Neural cell (in vitro differentiated cells): Measurements from ENCODE around the gene OR52K1.

Experiments
- EP300 ChIP-seq: fragments of 450-650 bp; conservative IDR thresholded peaks from 2 replicates; pipeline ENCODE4 v1.6.1; 2014; ENCODE audit warnings: antibody characterized with exemption, mild to moderate bottlenecking, moderate library complexity; ENCODE audit not compliant: poor library complexity, severe bottlenecking
- SMC3 ChIP-seq: fragments of 450-650 bp; conservative IDR thresholded peaks from 2 replicates; pipeline ENCODE4 v1.6.1; 2014; ENCODE audit warnings: antibody characterized with exemption, mild to moderate bottlenecking, moderate library complexity; ENCODE audit not compliant: poor library complexity
- TF ChIP-seq, protein P1 (sequence below): fragments of 450-650 bp; IDR thresholded peaks from 2 replicates; pipeline ENCODE4 v1.5.1; 2014; ENCODE audit warnings: antibody characterized with exemption, mild to moderate bottlenecking, moderate library complexity; ENCODE audit not compliant: poor library complexity, severe bottlenecking

DNA sequence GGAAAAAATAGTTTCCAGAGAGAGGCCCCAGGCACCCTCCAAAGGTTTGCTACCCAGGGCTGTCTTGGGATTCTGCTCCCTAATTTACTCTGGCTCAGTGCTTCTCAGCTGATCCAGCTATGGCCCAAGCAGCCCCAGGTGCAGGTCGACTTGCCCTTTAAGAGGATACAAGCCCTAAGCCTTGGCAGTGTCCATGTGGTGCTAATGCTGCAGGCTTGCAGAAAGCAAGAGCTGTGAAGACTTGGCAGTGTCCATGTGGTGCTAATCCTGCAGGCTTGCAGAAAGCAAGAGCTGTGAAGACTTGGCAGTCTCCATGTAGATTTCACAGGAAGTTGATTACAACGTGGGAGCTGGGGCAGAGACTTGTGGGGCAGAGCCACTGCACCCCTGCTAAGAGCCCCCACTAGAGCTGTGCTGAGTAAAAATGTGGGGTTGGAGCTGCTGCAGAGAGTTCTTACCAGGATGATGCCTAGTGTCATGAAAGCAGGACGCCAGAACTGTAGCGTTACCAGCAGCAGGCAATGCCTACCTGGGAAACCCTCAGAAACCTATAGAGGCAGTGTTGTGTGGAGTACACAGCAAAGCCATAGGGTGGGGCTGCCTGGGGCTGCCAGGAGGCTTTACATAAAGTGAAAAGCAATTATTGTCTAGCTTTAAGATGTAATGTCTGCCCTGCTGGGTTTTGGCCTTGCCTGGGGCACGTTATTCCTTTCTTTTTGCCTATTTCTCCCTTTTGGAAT, 16.1 kb upstream of the OR52K1 start:
- TF ChIP-seq, protein P1, sequence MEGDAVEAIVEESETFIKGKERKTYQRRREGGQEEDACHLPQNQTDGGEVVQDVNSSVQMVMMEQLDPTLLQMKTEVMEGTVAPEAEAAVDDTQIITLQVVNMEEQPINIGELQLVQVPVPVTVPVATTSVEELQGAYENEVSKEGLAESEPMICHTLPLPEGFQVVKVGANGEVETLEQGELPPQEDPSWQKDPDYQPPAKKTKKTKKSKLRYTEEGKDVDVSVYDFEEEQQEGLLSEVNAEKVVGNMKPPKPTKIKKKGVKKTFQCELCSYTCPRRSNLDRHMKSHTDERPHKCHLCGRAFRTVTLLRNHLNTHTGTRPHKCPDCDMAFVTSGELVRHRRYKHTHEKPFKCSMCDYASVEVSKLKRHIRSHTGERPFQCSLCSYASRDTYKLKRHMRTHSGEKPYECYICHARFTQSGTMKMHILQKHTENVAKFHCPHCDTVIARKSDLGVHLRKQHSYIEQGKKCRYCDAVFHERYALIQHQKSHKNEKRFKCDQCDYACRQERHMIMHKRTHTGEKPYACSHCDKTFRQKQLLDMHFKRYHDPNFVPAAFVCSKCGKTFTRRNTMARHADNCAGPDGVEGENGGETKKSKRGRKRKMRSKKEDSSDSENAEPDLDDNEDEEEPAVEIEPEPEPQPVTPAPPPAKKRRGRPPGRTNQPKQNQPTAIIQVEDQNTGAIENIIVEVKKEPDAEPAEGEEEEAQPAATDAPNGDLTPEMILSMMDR, result no peak
- TF ChIP-seq SMC3 (no peak), EP300 (no peak)
